Measurements from ENCODE around the gene NPIPB8. TPM values are rescaled to one million over a fixed set of nuclear protein-coding genes. Genes with fewer than 3 reads are reported as not detected.
"Not testable (repeated sequence)": the region's sequence is repeated elsewhere in the genome, so short reads cannot be mapped to it uniquely, and the experiment has no call there.

The NPIPB8 gene
- total RNA-seq, 1 donor from 2014 or later = not detected

GRCh38 chr16:28623172-28623711 is 14.6 kb upstream of the NPIPB8 start:
- Mint-ChIP-seq H3K4me1 (ENCODE audit: low read depth, unreplicated experiment) (no peaks in the 10 kb centered on the region), H3K27ac (ENCODE audit: unreplicated experiment) (no peak overlapping the region), H3K36me3 (ENCODE audit: unreplicated experiment) (no peaks in the 10 kb centered on the region), H3K9me3 (ENCODE audit: unreplicated experiment) (no peaks in the 10 kb centered on the region), H3K27me3 (ENCODE audit: unreplicated experiment) (peaks cover 2% of the 10 kb centered on the region), H3K4me3 (ENCODE audit: unreplicated experiment) (peak overlapping the region; percentile 52)
- DNase-seq = no peak
- TF ChIP-seq, protein P1, sequence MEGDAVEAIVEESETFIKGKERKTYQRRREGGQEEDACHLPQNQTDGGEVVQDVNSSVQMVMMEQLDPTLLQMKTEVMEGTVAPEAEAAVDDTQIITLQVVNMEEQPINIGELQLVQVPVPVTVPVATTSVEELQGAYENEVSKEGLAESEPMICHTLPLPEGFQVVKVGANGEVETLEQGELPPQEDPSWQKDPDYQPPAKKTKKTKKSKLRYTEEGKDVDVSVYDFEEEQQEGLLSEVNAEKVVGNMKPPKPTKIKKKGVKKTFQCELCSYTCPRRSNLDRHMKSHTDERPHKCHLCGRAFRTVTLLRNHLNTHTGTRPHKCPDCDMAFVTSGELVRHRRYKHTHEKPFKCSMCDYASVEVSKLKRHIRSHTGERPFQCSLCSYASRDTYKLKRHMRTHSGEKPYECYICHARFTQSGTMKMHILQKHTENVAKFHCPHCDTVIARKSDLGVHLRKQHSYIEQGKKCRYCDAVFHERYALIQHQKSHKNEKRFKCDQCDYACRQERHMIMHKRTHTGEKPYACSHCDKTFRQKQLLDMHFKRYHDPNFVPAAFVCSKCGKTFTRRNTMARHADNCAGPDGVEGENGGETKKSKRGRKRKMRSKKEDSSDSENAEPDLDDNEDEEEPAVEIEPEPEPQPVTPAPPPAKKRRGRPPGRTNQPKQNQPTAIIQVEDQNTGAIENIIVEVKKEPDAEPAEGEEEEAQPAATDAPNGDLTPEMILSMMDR (IDR thresholded peaks at IDR 0.05; ENCODE audit: partially characterized antibody, unreplicated experiment) = no peak

DNA sequence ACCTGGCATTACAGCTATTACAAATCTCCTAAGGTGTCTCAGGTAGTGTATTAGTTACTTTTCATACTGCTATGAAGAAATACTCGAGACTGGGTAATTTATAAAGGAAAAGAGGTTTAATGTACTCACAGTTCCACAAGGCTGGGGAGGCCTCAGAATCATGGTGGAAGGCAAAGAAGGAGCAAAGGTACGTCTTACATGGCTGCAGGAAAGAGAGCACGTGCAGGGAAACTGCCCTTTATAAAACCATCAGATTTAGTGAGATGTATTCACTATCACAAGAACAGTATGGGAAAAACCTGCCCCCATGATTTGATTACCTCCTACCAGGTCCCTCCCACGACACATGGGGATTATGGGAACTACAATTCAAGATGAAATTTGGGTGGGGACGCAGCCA is 7.0 kb upstream of the NPIPB8 start:
- not testable (repeated sequence) for H3K4me3 Mint-ChIP-seq (ENCODE audit: unreplicated experiment); H3K9me3 Mint-ChIP-seq (ENCODE audit: unreplicated experiment); DNase-seq; H3K4me1 Mint-ChIP-seq (ENCODE audit: low read depth, unreplicated experiment); H3K27me3 Mint-ChIP-seq (ENCODE audit: unreplicated experiment); H3K36me3 Mint-ChIP-seq (ENCODE audit: unreplicated experiment); H3K27ac Mint-ChIP-seq (ENCODE audit: unreplicated experiment)

DNA sequence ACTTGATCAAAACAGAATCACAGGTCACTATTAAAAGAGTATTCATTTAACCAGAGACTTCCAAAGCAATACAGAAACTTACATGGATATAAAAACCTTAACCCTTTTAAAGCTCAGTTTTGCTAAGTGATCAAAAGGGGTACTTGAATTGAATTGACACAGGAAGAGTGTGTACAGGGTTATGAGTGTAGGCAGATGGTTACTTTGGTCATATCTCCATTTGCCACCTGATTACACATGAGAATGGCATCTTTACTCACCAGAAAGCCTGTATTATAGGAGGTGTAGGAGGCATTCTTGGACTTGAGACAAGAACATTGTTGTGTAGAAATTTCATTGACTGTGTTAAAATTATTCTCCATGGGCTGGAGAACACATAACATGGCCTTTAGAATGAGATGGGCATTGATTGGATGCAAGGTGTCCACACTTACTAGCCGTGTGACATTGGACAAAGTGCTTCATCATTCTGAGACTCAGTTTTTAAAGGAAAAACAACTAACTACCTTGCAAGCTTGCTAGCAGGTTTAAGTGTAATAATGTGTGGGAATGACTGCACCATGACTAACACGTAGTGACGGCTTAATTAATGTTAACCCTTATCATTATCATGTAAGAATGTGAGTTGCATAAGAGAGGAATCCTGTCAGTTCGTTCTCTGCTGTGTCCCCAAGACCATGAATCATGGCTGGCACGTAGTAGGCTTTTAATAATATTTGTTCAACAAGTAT is 1.6 kb upstream of the NPIPB8 start:
- not testable (repeated sequence) for DNase-seq; H3K36me3 Mint-ChIP-seq (ENCODE audit: unreplicated experiment); H3K4me1 Mint-ChIP-seq (ENCODE audit: low read depth, unreplicated experiment); H3K27ac Mint-ChIP-seq (ENCODE audit: unreplicated experiment); H3K27me3 Mint-ChIP-seq (ENCODE audit: unreplicated experiment); H3K9me3 Mint-ChIP-seq (ENCODE audit: unreplicated experiment); H3K4me3 Mint-ChIP-seq (ENCODE audit: unreplicated experiment)

DNA sequence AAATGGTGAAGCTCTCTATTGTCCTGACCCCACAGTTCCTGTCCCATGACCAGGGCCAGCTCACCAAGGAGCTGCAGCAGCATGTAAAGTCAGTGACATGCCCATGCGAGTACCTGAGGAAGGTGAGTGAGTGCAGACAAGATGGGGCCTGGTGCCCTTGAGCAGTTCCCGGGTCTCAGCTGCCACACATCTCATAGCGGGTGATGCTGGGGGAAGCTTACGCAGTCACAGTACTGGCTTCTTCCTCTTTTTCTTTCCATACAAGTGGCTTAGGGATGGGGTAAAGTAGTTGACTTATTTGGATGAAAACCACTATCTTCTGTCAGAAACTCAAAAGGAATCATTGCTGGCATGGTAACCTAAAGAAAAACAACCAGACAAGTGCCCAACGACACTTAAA is 494 bp downstream of the NPIPB8 start:
- H3K4me1 Mint-ChIP-seq (ENCODE audit: low read depth, unreplicated experiment); H3K36me3 Mint-ChIP-seq (ENCODE audit: unreplicated experiment); H3K9me3 Mint-ChIP-seq (ENCODE audit: unreplicated experiment); H3K27ac Mint-ChIP-seq (ENCODE audit: unreplicated experiment); H3K4me3 Mint-ChIP-seq (ENCODE audit: unreplicated experiment); H3K27me3 Mint-ChIP-seq (ENCODE audit: unreplicated experiment); DNase-seq: not testable (repeated sequence)

- not testable (repeated sequence) for H3K36me3 Mint-ChIP-seq (ENCODE audit: unreplicated experiment); H3K4me3 Mint-ChIP-seq (ENCODE audit: unreplicated experiment); H3K9me3 Mint-ChIP-seq (ENCODE audit: unreplicated experiment); H3K27ac Mint-ChIP-seq (ENCODE audit: unreplicated experiment); H3K4me1 Mint-ChIP-seq (ENCODE audit: low read depth, unreplicated experiment); DNase-seq; H3K27me3 Mint-ChIP-seq (ENCODE audit: unreplicated experiment)
Observed at GRCh38 chr16:28639959-28640358, 2.1 kb downstream of the NPIPB8 start.

- not testable (repeated sequence) for H3K9me3 Mint-ChIP-seq (ENCODE audit: unreplicated experiment); DNase-seq; H3K36me3 Mint-ChIP-seq (ENCODE audit: unreplicated experiment); H3K4me1 Mint-ChIP-seq (ENCODE audit: low read depth, unreplicated experiment); H3K27me3 Mint-ChIP-seq (ENCODE audit: unreplicated experiment); H3K27ac Mint-ChIP-seq (ENCODE audit: unreplicated experiment); H3K4me3 Mint-ChIP-seq (ENCODE audit: unreplicated experiment)
Observed at GRCh38 chr16:28666264-28666663, 28.4 kb downstream of the NPIPB8 start.

DNA sequence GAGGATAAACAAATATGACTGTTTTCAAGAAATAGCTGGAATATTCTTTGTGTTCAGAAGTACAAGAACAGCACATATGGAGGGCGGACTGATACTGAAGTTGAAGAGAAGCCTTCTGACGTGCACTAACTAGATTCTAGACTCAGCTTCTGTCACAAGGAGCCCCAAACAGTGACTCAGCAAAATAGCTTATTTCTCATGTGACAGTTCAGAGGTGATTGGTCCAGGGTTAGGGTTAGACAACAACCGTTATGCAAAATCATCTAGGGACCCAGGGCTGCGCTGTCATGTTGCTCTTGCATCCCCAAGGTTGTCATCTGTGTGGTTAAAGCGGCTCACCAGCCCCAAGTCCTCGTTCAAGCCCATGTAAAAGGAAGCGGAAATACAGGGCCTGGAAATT is 29.6 kb downstream of the NPIPB8 start:
- H3K27ac Mint-ChIP-seq (ENCODE audit: unreplicated experiment) = not testable (repeated sequence)

DNA sequence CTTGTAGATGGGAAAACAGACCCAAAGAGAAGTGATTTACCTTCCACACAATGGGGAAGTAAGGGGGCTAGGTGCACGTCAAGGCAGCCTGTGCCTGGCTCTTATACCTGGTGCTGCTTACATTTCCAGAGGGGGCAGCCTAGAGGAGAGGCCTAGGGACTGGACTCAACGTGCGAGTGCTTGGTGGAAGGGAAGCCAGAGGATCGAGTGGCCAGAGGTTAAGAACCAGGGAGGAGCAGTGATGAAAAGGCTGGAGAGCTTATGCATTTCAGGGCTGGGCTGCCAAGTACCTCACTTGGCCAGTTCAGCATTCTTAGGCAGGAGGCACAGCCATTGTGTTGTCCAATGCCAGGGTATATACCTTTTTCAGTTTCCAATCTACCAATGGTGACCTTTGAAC is 30.3 kb downstream of the NPIPB8 start:
- not testable (repeated sequence) for H3K36me3 Mint-ChIP-seq (ENCODE audit: unreplicated experiment); DNase-seq; H3K9me3 Mint-ChIP-seq (ENCODE audit: unreplicated experiment); H3K4me3 Mint-ChIP-seq (ENCODE audit: unreplicated experiment); H3K27ac Mint-ChIP-seq (ENCODE audit: unreplicated experiment); H3K4me1 Mint-ChIP-seq (ENCODE audit: low read depth, unreplicated experiment); H3K27me3 Mint-ChIP-seq (ENCODE audit: unreplicated experiment)

More for the DNA sequence above, 29.6 kb downstream of the NPIPB8 start:
- not testable (repeated sequence) for H3K27me3 Mint-ChIP-seq (ENCODE audit: unreplicated experiment); DNase-seq; H3K9me3 Mint-ChIP-seq (ENCODE audit: unreplicated experiment); H3K4me1 Mint-ChIP-seq (ENCODE audit: low read depth, unreplicated experiment); H3K4me3 Mint-ChIP-seq (ENCODE audit: unreplicated experiment); H3K36me3 Mint-ChIP-seq (ENCODE audit: unreplicated experiment)

- not testable (repeated sequence) for H3K27me3 Mint-ChIP-seq (ENCODE audit: unreplicated experiment); H3K4me1 Mint-ChIP-seq (ENCODE audit: low read depth, unreplicated experiment); H3K9me3 Mint-ChIP-seq (ENCODE audit: unreplicated experiment); H3K36me3 Mint-ChIP-seq (ENCODE audit: unreplicated experiment); H3K27ac Mint-ChIP-seq (ENCODE audit: unreplicated experiment); DNase-seq; H3K4me3 Mint-ChIP-seq (ENCODE audit: unreplicated experiment)
Observed at GRCh38 chr16:28688327-28688952, 50.6 kb downstream of the NPIPB8 start.

GRCh38 chr16:28689425-28689824 is 51.6 kb downstream of the NPIPB8 start:
- DNase-seq; H3K4me1 Mint-ChIP-seq (ENCODE audit: low read depth, unreplicated experiment); H3K27me3 Mint-ChIP-seq (ENCODE audit: unreplicated experiment); H3K9me3 Mint-ChIP-seq (ENCODE audit: unreplicated experiment); H3K4me3 Mint-ChIP-seq (ENCODE audit: unreplicated experiment); H3K36me3 Mint-ChIP-seq (ENCODE audit: unreplicated experiment); H3K27ac Mint-ChIP-seq (ENCODE audit: unreplicated experiment): not testable (repeated sequence)

- H3K4me3 Mint-ChIP-seq (ENCODE audit: unreplicated experiment); H3K27me3 Mint-ChIP-seq (ENCODE audit: unreplicated experiment); H3K9me3 Mint-ChIP-seq (ENCODE audit: unreplicated experiment); H3K36me3 Mint-ChIP-seq (ENCODE audit: unreplicated experiment); H3K27ac Mint-ChIP-seq (ENCODE audit: unreplicated experiment); H3K4me1 Mint-ChIP-seq (ENCODE audit: low read depth, unreplicated experiment); DNase-seq: not testable (repeated sequence)
Observed at GRCh38 chr16:28691722-28692121, 53.9 kb downstream of the NPIPB8 start.

Data from glutamatergic neuron (in vitro differentiated cells).